ENCODE measurements around the gene UNC5A. TPM values are rescaled to one million over a fixed set of nuclear protein-coding genes. Genes with fewer than 3 reads are reported as not detected.

The UNC5A gene
- total RNA-seq, 1 donor from 2014 or later, result 0.29 TPM

DNA sequence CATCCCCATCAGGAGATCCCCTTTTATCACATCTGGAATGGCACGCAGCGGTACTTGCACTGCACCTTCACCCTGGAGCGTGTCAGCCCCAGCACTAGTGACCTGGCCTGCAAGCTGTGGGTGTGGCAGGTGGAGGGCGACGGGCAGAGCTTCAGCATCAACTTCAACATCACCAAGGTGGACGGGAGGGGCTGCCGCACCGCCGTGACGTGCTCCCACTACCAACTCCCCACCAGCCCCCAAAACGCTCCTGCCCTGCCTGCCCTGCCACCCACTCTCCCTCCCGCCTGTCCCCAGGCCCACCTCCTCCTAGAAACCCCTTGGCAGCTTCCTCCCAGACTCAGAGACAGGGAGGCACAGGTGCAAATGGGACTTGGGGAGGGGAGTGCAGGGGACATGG is 68.1 kb downstream of the UNC5A start:
- DNase-seq (ENCODE audit: low spot score), result no peak

DNA sequence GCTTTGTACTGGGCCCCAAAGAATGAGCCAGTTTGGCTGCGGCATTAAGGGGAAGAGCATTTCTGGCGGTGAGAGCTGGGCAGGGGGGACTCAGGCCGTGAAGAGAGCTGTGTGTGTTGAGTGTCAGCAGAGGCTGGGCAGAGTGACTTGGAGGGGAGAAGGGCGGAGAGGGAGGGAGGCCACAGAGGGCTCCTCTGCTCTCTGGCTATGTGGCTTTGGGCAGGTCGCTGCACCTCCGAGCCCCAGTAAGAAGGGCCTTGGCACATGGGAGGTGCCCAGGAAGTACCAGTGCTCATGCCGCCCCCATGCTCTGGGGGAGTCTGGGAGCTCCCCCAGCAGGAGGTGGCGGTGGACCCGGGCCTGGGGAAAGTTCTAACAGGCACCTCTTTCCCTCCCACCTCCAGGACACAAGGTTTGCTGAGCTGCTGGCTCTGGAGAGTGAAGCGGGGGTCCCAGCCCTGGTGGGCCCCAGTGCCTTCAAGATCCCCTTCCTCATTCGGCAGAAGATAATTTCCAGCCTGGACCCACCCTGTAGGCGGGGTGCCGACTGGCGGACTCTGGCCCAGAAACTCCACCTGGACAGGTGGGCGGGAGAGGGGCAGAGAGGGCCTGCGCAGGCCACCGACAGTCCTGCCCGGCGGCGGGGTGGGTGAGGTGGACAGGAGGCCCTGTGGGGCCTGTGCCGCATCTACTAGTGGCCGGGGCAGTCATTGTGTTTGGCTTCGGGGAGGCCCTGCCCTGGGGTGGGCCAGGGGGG is 68.7 kb downstream of the UNC5A start:
- no peak for DNase-seq (ENCODE audit: low spot score)

DNA sequence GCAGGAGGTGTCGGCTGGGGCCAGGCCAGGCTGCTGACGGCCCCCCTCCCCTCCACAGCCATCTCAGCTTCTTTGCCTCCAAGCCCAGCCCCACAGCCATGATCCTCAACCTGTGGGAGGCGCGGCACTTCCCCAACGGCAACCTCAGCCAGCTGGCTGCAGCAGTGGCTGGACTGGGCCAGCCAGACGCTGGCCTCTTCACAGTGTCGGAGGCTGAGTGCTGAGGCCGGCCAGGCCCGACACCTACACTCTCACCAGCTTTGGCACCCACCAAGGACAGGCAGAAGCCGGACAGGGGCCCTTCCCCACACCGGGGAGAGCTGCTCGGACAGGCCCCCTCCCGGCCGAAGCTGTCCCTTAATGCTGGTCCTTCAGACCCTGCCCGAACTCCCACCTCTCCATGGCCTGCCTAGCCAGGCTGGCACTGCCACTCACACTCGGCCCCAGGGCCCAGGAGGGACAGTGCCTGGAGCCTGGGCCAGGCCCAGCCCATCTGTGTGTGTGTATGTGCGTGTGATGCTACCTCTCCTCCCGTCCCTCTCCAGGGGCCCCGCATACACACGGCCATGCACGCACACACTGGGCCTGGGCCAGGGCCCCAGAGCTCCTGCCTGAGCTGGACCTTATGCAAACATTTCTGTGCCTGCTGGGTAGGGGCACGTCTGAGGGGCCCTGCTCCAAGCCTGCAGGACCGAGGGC is 69.5 kb downstream of the UNC5A start:
- DNase-seq (ENCODE audit: low spot score), result no peak

DNA sequence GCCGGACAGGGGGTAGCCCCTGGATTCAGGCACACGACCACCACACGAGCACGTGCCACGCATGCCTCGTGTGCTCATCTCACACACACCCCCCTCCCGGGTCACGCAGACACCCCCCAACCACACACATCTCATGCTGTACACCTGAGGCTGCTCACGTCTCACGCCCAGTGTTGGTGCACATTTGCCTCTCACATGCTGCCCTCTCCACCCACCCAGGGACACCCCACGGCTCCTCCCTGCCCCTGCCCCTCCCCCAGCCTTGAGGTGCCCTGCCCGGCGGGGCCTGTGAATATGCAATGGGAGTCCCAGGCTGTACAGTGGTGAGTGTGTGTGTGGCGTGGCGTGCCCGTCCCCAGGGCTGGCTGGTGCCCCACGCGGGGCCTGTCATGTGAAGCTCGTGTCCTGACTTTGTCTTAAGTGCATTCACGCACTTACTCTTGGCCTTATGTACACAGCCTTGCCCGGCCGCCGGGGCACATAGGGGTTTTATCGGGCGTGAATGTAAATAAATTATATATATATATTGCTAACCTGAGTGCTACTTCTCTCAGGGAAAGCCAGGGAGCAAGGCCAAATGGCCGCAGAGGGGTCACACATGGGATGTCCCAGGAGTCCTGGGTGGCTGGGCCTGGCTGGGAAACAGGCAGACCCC is 70.1 kb downstream of the UNC5A start:
- no peak for DNase-seq (ENCODE audit: low spot score)

DNA sequence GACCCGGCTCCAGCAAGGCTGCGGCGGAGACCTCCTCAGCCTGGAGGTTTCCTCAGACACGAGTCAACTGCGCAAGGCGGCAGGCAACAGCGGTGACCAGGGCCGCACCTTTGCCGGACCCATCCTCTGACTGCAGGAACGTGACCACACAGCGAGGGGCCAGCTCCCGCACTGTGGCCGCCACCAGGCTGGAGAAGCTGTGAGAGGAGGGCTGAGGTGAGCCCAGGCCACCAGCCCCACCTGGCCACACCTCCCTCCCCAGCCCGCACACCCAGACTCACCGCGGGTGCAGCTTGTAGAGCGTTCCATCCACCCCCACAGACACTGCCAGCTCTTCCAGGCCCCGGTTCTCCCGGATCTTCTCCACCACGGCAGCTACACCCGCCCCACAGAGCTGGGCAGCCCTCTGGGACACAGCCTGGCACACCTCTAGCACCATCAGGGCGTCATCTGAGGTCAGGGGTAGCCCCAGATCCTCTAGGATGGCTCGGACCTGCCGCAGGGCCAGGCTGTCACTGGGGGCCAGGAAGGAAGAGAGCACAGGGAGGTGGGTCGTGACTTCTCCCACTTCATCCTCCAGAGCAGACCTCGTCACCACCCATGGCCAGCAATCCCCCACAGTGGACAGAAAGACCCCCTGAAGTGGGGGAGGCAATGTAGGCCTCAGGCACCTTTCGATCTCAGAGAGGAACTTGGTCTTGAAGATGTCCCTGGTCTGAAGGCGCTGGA is 70.8 kb downstream of the UNC5A start:
- DNase-seq (ENCODE audit: low spot score), result no peak

DNA sequence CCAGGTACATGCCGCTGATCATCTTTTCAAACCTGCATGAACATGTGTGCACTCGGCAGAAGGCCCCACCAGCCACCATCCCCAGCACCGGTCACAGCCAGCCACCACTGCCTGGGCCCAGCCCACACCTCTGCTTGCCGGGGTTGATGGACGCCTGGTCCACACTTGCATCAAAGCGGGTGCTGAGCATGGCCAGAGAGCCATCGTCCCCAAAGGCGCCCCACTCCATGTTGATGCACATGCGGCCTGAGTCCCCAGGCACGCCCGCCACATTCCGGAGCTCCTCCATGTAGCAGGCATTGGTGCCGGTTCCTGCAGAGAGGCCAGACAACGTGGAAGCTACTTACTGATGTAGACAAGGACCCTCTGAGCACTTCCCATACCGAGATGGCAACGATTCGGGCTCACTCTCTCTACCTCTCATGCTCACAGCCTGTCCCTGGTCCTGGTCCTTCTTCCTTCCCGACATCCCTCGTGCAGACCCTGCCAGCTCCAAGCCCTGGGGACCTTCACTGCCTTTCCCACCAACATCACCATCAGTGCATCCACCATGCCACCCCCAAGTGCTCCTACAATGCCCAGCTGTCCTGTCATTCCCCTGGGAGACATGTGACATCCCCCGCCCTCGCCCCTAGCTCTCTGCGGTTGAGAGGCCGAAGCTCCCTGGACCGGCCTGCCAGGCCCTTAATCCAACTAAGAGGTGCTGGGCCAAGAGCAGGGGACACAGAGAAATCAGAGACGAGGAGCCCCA is 71.6 kb downstream of the UNC5A start:
- DNase-seq (ENCODE audit: low spot score), result no peak

DNA sequence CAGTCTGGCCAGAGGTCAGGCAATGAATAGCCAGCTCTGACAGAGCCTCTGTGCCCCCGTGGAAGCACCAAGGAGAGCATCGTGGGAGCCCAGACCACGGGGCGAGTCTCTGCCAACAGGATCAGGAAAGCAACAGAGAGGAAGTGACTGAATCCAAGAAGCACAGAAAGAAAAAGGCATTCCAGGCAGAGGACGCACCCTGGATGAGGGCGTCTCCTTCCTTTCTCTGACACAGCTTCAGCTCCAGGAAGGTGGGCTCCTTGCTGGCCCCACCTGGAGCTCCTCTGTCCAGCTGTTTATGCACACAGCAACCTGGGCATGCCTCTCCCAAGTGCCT is 72.2 kb downstream of the UNC5A start:
- no peak for DNase-seq (ENCODE audit: low spot score)

DNA sequence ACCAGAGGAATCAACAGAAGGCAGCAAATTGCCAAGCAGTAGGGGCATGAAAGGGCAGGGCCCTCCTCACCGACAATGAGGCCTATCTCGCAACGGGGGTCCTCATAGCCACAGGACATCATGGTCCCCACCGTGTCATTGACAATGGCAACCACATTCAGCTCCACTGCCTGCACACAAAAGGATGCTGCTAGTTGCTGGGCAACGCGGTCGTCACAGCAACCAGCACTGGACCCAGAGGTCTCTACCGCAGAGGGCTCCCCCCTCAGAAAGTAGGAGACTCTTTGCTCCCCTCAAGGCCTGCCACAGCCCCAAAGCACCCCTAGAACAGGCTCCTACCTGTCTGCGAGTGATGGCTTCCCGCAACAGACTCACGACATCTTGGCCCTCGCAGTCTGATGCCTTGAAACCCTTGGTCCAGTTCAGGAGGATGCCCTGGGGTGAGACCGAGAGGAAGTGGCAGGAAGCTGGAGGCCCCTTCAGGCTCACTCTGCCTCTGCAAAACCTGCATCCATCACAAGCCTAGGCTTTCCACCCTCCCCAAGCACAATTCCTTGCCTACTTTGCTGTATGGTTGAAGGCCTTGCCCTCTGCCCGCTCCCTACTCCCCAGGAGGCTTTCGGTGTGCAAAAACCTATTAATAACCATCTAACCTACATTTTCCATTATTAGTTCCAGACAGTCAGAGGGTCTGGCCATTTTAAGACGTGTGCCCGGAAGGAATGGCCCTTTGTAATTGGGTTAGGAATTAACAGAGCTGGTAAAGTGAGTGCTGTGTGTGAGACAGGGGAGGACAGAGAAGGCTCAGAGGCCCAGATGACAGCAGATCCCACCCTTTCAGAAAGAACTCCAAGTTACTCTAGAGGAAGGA is 73.6 kb downstream of the UNC5A start:
- no peak for DNase-seq (ENCODE audit: low spot score)

DNA sequence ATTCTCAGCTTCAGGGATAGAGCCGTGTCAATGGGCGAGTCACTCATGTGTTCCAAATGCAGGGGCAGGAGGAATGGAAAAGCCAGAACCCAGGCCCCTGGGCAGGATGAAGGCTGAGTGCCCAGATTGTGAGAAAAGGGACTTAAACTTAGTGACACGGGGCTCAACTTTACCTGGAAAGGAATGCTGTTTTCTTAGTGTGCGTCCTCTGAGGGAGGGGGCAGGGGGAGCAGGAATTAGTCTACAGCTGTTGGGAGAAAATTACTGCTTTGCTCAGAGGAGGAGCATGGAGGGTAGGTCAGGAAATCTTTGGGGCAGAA is 74.2 kb downstream of the UNC5A start:
- no peak for DNase-seq (ENCODE audit: low spot score)

DNA sequence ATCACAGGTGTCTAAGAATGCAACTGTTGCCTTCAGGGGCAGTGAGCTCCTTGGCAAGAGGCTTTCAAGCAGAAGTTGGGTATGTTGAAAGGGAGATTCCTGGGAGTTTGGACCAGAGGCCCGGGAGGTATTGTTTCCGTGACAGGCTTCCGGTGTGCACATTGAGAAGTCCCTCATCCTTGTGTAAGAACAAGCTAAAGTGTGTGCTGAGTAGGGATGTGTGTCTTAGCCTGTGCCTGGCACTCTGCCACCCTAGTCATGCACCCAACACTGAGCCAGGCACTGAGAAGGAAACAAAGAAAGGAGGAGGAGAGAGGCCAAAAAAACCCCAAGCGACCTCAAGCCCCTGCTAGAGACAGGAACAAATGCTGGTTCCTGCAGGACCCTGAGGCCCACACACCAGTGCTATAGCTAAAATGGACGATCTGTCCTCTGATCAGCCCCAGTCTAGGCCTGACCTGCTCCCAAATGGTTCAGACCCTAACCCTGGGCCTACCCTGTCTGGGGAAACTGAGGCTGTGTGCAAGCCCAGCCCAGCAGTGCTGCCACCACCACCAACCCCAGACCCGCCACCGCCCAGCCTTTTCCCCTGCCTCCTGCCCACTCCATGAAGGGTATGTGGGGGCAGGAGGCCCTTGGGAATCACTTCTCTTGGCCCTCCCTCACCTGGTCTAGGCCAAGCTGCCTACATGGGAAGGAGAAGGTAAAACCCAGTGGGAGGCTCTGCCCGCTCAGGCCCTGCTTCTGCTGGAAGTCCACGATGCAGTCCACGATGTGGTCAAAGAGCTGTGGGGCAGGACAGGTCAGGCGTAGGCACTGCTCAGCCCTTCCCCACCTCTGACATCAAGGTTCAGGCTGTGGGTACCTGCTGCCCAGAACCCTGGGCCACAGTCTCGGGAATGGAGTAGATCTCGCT is 76.2 kb downstream of the UNC5A start:
- DNase-seq (ENCODE audit: low spot score), result peak; percentile 59

DNA sequence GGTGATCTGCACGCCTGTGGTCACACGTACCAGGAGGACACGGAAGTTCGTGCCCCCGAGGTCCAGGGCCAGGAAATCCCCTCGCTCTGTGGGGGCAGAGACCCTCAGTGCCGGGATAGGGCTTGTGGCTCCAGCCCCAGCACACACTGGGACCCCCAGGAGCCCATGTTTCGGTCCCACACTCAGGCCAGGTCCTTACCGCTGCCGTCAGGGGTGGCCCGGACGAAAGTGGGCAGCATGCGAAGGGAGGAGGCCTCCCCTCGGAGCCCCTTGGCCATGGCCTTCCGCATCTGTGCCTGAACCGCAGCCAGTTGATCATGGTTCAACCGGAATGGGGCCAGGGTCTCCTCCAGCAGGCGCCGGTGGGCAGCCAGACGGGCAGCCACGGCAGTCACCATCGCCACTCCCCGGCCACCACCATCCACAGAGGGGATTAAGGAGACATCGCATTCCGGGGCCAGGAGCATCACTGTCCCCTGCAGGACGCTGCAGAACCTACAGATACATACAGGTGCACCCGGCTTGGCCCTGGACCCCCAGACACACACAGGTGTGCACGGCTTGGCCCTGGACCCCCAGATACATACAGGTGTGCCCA is 77.0 kb downstream of the UNC5A start:
- peak; percentile 69 for DNase-seq (ENCODE audit: low spot score)

DNA sequence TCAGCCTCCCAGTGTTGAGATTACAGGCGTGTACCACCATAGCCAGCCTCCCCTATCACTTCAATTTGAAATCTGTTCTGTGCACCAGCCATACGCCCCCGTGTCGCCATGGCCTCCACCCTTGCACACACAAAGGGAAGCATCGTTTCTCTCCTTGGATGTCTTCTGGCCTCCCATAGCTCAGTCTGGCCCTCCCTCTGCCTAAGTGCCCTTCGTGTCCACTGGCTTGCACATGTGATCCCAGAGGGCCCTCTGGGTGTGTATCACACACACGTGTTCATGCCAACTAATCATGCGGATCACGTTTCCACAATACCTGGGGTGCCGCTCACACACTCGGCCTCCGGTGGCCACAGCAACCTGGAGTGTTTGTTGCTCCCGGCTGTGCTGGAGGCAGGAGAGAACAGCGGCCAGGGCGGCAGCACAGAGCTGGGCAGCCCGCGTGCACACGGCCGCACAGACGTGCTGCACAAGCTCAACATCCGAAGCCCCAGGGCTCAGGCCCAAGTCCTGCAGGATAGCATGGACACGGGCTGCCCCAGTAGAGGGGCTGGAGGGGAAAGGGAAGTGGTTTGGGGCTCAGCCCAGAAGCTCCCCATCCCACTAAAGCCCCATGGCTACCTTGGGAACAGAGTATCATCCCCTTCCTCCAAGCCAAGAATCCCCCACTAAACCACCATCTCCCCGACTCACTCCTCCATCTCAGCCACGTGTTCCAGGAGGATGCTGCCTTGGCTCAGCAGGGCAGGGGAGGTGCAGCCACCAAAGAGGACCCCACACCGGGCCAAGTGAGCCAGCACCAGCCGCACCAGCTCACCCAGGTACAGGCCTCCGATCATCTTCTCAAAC is 77.9 kb downstream of the UNC5A start:
- DNase-seq (ENCODE audit: low spot score), result peak; percentile 83

DNA sequence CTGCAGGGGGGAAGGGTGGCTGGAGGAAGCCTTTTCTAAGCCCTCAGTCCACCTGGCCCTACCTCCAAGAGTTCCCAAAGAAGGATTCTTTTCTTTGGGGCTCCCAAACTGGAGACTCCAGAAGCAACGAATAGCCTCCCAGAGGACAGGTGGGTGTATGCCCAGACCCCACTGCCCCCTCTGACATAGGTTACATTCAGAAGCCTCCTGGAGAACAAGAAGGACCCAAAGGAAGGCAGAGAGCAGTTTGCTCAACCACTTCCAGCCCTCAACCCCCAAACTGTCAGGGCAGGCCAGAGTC is 78.5 kb downstream of the UNC5A start:
- DNase-seq (ENCODE audit: low spot score), result peak; percentile 80

DNA sequence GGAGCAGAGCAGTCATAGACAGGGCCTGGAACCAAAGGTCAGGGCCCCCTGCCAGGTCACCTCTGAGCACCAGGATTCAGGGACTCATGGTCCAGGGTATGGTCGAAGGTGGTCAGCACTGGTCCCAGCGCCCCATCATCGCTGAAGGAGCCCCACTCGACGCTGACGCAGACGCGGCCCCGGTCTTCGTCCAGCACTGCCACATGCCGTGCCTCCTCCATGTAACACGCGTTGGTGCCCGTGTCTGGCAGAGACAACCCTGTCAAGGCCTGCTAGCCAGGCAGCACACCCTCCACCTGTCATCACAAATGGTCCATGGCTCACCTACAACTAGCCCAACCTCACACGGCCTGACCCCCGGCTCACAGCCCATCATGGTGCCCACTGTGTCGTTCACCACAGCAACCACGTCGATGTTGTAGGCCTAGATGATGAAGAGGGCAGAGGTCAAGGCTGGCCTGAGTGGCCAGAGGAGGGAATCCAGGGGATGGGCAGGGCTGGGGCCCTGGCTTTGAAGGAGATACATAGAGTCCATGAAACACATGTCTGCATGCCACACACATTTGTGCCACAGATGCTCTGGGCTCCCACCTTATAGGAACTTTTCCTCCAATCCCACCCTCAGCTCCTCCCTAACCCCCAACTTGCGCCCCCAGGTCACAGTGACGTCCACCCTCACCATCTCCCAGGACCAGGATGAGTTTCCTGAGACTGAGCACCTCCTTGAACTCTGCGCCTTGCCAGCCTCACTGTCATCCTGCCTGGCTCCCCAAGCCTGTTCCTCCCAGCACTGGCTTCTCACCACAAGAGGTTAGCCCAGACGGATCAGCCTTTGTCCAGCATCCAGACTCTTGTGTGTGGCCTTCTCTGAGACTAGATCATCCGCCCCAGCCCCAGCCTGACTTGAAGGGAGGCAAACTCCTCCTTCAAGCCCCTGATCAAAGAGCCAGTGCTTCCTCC is 79.2 kb downstream of the UNC5A start:
- DNase-seq (ENCODE audit: low spot score), result peak; percentile 86

DNA sequence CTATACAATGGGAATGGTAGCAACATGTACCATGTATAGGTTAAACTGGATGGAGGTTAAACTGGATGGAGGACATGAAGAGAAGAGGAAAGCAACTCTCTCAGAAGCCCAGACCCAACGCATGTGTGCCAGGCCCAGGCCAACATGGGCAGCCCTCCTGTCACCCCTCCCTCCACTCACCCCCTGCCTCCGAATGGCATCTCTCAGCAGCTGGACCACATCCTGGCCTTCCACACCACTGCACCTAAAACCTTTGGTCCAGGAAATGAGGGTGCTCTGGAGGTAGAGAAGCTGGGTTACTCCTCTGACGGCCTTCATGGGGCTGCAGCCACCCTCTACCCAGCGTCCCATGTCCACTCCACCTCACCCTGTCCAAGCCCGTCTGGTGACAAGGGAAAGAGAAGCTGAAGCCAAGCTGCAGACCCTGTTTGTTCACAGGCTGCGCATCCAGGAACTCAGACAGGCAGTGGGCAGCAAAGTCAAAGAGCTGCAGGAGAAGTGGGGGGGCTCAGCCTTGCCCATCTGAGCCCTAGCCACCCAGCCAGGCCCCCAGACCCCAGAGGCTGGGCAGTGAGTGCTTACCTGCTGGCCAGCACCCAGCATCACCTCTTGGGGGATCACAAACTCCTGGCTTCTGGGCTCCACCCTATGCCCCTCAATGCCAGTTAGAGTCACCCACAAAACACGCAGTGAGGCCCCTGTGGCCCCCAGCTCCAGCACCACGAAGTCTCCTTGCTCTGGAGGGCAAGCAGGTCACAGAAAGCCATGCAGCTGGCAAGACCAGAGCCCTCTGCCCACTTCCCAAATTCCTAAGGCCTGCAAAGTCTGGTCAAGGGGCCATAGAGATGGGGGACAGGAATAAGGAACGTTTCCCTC is 80.3 kb downstream of the UNC5A start:
- peak; percentile 62 for DNase-seq (ENCODE audit: low spot score)

All from mesenteric fat pad (tissue), 1 donor.